GM19324 (cell line): Measurements from ENCODE around the gene SLC4A11.

ENCODE experiments used
- ATAC-seq: cut with Tn5 transposase; IDR thresholded peaks from one replicate; pipeline ENCODE4 v1.9.1; 2021; ENCODE audit warnings: mild to moderate bottlenecking, moderate library complexity; ENCODE audit not compliant: unreplicated experiment, low FRiP score

The SLC4A11 gene

DNA sequence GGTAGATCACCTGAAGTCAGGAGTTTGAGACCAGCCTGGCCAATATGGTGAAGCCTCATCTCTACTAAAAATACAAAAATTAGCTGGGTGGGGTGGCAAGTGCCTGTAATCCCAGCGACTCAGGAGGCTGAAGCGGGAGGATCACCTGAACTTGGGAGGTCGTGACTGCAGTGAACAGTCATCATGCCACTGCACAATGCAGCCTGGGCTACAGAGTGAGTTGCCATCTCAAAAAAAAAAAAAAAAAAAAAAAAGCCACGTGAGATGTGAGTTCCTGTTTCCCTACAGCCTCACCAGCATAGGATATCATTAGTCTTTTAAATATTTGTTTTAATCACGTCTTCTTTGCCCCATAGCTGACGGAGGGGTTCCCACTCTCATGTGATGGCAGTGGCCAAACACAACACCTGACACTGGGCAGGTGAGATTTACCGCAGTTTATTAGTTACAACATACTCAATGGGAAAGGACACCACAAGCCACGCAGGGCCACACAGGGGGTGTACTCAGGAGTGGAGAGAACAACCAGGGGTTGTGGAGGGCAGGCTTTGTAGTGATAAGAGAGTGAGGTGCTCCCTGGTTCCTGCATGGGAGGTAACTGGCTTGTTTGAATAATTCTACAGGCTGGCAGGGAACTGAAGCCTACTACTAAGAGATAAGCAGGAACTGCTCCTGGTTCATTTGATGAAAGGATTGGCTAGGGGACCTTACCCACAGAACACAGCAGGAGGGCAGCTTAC, 61.1 kb downstream of the SLC4A11 start:
- no peak for ATAC-seq
